ENCODE results near the gene APOBEC4.
"Not testable (repeated sequence)": the region's sequence is repeated elsewhere in the genome, so short reads cannot be mapped to it uniquely, and the experiment has no call there.

Gene APOBEC4

DNA sequence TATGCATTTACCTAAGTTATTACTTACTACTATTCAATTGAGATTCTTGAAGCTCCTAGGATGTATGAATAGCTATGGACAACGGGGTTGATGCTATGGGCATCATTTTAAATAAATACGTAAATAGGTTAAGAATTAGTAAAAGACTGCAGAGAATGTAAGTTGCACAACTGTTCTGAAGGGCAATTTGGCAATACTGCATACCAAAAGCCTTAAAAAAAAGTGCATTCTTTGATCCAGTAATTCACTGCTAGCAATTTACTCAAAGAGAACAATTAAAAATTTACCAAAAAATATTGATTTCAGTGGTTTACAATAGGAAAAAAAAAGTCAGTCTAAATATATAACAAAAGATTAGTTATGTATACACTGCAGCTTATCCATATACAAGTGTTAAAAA lies 21.0 kb downstream of the APOBEC4 start:
- Histone ChIP-seq H3K4me1 (ENCODE audit: control insufficient read depth, insufficient read depth, low read length) (peaks cover 61% of the 10 kb centered on the region), H3K36me3 (ENCODE audit: control insufficient read depth, insufficient read depth, low read length, severe bottlenecking) (peaks cover 30% of the 10 kb centered on the region), H3K9ac (ENCODE audit: low read length) (peak overlapping the region; percentile 98), H3K4me3 (ENCODE audit: low read length) (peak overlapping the region; percentile 92), H3K27me3 (replicated peaks; ENCODE audit: control insufficient read depth, insufficient read depth, low read length) (no peaks in the 10 kb centered on the region), H3K9me3 (ENCODE audit: control insufficient read depth, low read length) (no peaks in the 10 kb centered on the region)
- DNase-seq (ENCODE audit: low read depth) = peak; percentile 86

DNA sequence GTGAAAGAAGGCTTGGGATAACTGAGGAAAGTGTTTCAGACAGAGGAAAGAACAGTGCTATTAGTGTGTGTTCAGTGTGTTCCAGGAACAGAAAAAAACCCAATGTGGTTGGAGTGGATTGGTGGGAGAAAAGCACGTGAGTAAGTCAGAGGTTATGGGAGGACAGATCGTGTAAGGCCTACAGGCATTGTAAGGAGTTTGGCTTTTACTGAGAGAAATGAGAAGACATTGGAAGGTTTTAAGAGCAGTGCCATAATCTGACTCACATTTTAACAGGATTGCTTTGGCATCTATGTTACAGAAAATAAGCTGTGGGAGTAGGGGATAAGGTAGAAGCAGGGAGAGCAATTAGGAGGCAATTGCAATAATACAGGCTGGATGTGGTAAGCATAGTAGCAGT lies 22.4 kb downstream of the APOBEC4 start:
- peaks cover 67% of the 10 kb centered on the region for H3K4me1 ChIP-seq (ENCODE audit: control insufficient read depth, insufficient read depth, low read length)
- peak; percentile 33 for DNase-seq (ENCODE audit: low read depth)
- peak overlapping the region; percentile 92 for H3K4me3 ChIP-seq (ENCODE audit: low read length)
- H3K36me3 ChIP-seq (ENCODE audit: control insufficient read depth, insufficient read depth, low read length, severe bottlenecking) = peaks cover 35% of the 10 kb centered on the region
- H3K27me3 ChIP-seq (replicated peaks; ENCODE audit: control insufficient read depth, insufficient read depth, low read length) = no peaks in the 10 kb centered on the region
- H3K9me3 ChIP-seq (ENCODE audit: control insufficient read depth, low read length) = no peaks in the 10 kb centered on the region
- peak overlapping the region; percentile 98 for H3K9ac ChIP-seq (ENCODE audit: low read length)

DNA sequence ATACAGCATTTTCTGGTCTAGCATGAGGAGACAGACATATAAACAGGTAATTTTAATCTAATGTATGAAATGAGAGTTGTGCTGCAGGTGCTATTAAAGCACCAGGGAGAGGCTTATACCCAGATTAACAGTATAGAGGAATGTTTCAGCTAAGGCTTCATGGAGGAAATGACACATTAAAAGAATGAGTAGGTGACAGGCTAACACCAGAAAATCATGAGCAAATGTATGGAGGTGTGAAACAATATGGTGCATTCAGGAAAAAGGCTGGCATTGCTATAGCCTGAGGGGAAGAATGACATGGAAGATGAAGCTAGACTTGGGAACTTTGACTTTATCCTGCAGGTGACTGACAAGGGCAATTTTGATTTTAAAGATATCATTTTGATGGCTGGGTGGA lies 24.6 kb downstream of the APOBEC4 start:
- H3K4me1 ChIP-seq (ENCODE audit: control insufficient read depth, insufficient read depth, low read length) = peaks cover 69% of the 10 kb centered on the region
- no peaks in the 10 kb centered on the region for H3K27me3 ChIP-seq (replicated peaks; ENCODE audit: control insufficient read depth, insufficient read depth, low read length)
- no peak for DNase-seq (ENCODE audit: low read depth)
- H3K36me3 ChIP-seq (ENCODE audit: control insufficient read depth, insufficient read depth, low read length, severe bottlenecking) = peaks cover 48% of the 10 kb centered on the region
- H3K4me3 ChIP-seq (ENCODE audit: low read length) = no peak overlapping the region
- no peaks in the 10 kb centered on the region for H3K9me3 ChIP-seq (ENCODE audit: control insufficient read depth, low read length)
- H3K9ac ChIP-seq (ENCODE audit: low read length) = no peak overlapping the region

DNA sequence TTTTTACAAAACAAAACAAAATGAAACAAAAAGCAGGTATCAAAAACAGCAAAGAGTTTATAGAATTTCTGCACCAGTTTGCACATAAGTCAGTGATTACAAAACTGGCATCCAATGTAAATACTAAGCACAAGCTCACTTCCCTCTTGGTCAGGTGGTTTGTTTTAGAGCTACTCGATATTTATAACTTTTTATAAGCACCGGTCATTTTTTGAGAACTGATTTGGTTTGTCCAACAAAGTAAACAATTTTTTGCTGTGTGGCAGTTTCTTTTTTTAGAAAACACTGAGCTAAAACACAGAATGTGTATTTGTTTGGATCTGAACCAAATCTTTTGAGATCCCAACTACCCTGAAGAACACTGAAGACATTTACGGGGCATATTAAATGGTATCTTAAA lies 26.9 kb downstream of the APOBEC4 start:
- H3K27me3 ChIP-seq (replicated peaks; ENCODE audit: control insufficient read depth, insufficient read depth, low read length); DNase-seq (ENCODE audit: low read depth); H3K9me3 ChIP-seq (ENCODE audit: control insufficient read depth, low read length): not testable (repeated sequence)
- Histone ChIP-seq H3K4me1 (ENCODE audit: control insufficient read depth, insufficient read depth, low read length) (peaks cover 63% of the 10 kb centered on the region), H3K4me3 (ENCODE audit: low read length) (peak overlapping the region; percentile 7), H3K9ac (ENCODE audit: low read length) (peak overlapping the region; percentile 28), H3K36me3 (ENCODE audit: control insufficient read depth, insufficient read depth, low read length, severe bottlenecking) (peaks cover 51% of the 10 kb centered on the region)

DNA sequence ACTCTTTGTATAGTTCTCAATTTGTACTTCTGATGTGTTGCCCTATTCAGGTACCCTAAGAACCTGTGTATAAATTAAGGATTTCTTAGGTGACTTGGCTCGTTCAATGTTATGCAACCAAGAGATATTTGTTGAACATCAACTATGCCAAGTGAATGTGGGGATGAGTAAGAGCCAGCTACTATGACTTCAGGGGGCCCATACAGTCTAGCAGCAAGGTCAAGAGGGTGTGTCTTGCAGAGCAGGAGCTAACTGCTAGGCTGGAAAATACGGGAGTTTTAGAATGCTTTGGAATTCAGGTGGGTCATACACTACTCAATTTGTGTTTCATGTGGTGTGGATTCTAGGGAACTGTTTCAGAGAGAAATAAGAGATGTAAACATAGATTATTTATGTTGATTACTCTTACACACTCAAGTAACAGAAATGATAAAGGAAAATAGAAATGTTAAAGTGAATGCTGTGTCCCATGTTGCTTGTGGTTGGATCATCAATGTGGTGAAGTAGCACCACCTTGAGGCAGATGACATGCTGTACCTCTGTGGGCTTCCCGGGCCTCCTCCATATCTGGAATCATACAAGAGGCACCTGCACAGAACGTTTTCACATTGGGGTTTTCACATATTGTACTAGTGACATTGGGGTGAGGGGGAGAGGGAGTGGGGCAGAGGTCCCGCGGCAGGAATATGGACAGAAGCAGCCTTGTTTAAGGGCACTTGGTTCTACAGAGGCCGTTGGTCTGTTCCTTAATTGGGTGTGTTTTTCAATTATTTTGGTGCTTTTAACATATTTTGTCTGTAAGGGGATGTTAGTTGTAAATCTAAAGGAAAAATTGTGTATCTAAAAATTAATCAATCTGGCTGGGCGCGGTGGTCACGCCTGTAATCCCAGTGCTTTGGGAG lies 30.0 kb downstream of the APOBEC4 start:
- peaks cover 27% of the 10 kb centered on the region for H3K36me3 ChIP-seq (ENCODE audit: control insufficient read depth, insufficient read depth, low read length, severe bottlenecking)
- no peak overlapping the region for H3K4me3 ChIP-seq (ENCODE audit: low read length)

DNA sequence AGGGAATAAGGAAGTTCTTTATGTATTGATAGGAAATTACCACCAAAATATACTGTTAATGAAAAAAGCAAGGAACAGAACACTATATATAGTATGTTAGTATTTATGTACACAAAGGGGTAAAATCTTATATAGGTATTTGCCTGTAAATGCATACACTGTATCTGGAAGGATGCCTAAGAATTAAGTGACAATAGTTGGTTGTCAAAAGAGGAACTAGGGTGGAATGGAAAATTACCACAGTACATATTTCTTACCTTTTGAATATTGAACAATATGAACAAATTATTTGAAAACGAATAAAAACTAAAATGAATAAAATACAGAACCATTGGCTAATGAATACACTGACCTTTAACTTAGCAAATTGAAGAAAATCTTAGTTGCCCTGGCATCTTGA lies 31.1 kb downstream of the APOBEC4 start:
- no peak for DNase-seq (ENCODE audit: low read depth)
- Histone ChIP-seq H3K4me1 (ENCODE audit: control insufficient read depth, insufficient read depth, low read length) (peaks cover 29% of the 10 kb centered on the region), H3K27me3 (replicated peaks; ENCODE audit: control insufficient read depth, insufficient read depth, low read length) (no peaks in the 10 kb centered on the region), H3K9me3 (ENCODE audit: control insufficient read depth, low read length) (no peaks in the 10 kb centered on the region), H3K9ac (ENCODE audit: low read length) (no peak overlapping the region), H3K36me3 (ENCODE audit: control insufficient read depth, insufficient read depth, low read length, severe bottlenecking) (peaks cover 20% of the 10 kb centered on the region), H3K4me3 (ENCODE audit: low read length) (no peak overlapping the region)

More for the DNA sequence above, 30.0 kb downstream of the APOBEC4 start:
- H3K9ac ChIP-seq (ENCODE audit: low read length) = no peak overlapping the region
- H3K9me3 ChIP-seq (ENCODE audit: control insufficient read depth, low read length) = no peaks in the 10 kb centered on the region
- peak; percentile 65 for DNase-seq (ENCODE audit: low read depth)
- peaks cover 35% of the 10 kb centered on the region for H3K4me1 ChIP-seq (ENCODE audit: control insufficient read depth, insufficient read depth, low read length)
- no peaks in the 10 kb centered on the region for H3K27me3 ChIP-seq (replicated peaks; ENCODE audit: control insufficient read depth, insufficient read depth, low read length)

- H3K4me3 ChIP-seq (ENCODE audit: low read length) = no peak overlapping the region
- H3K9me3 ChIP-seq (ENCODE audit: control insufficient read depth, low read length) = no peaks in the 10 kb centered on the region
- H3K36me3 ChIP-seq (ENCODE audit: control insufficient read depth, insufficient read depth, low read length, severe bottlenecking) = peaks cover 12% of the 10 kb centered on the region
- DNase-seq (ENCODE audit: low read depth) = no peak
- H3K9ac ChIP-seq (ENCODE audit: low read length) = no peak overlapping the region
- no peaks in the 10 kb centered on the region for H3K27me3 ChIP-seq (replicated peaks; ENCODE audit: control insufficient read depth, insufficient read depth, low read length)
- H3K4me1 ChIP-seq (ENCODE audit: control insufficient read depth, insufficient read depth, low read length) = peaks cover 15% of the 10 kb centered on the region
Measured at GRCh38 chr1:183620311-183620710, 32.8 kb downstream of the APOBEC4 start.

DNA sequence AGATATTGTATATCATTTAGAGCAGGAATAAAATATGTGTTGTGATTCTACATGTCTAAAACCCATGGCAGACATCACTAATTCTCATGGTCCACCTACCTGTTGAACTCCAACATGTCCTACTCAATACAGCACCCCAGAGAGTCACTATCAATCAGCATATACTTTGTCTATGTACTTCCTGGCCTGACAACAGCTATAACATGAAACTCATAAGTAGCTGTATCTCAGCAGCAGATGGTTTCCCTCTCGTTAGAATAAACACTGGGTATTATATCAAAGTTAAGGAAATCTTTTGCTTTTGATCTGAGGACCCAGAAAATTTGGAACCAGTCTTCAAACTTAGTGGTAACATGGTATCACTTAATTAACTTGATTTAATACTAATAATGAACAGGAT lies 33.3 kb downstream of the APOBEC4 start:
- no peak for DNase-seq (ENCODE audit: low read depth)
- Histone ChIP-seq H3K9ac (ENCODE audit: low read length) (no peak overlapping the region), H3K27me3 (replicated peaks; ENCODE audit: control insufficient read depth, insufficient read depth, low read length) (no peaks in the 10 kb centered on the region), H3K9me3 (ENCODE audit: control insufficient read depth, low read length) (no peaks in the 10 kb centered on the region), H3K4me3 (ENCODE audit: low read length) (no peak overlapping the region), H3K36me3 (ENCODE audit: control insufficient read depth, insufficient read depth, low read length, severe bottlenecking) (peaks cover 8% of the 10 kb centered on the region), H3K4me1 (ENCODE audit: control insufficient read depth, insufficient read depth, low read length) (peaks cover 15% of the 10 kb centered on the region)

- H3K4me1 ChIP-seq (ENCODE audit: control insufficient read depth, insufficient read depth, low read length) = peaks cover 11% of the 10 kb centered on the region
- not testable (repeated sequence) for H3K9me3 ChIP-seq (ENCODE audit: control insufficient read depth, low read length); H3K4me3 ChIP-seq (ENCODE audit: low read length); H3K9ac ChIP-seq (ENCODE audit: low read length); H3K27me3 ChIP-seq (replicated peaks; ENCODE audit: control insufficient read depth, insufficient read depth, low read length); H3K36me3 ChIP-seq (ENCODE audit: control insufficient read depth, insufficient read depth, low read length, severe bottlenecking); DNase-seq (ENCODE audit: low read depth)
Measured at GRCh38 chr1:183618202-183618601, 34.9 kb downstream of the APOBEC4 start.

DNA sequence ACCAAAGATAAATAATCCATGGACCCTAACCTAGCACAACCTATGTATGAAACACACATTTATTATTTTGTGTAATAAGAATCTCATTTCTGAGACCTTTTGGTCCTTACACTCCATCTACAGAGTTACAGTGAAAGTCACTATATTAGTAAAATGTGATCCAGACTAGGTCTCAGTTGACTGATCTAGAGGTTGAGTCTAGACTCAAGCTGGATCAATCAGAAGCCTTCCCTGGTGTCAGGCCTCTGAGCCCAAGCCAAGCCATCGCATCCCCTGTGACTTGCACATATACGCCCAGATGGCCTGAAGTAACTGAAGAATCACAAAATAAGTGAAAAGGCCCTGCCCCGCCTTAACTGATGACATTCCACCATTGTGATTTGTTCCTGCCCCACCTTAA lies 40.1 kb downstream of the APOBEC4 start:
- H3K4me1 ChIP-seq (ENCODE audit: control insufficient read depth, insufficient read depth, low read length) = peaks cover 21% of the 10 kb centered on the region
- not testable (repeated sequence) for H3K4me3 ChIP-seq (ENCODE audit: low read length); H3K9ac ChIP-seq (ENCODE audit: low read length); DNase-seq (ENCODE audit: low read depth); H3K27me3 ChIP-seq (replicated peaks; ENCODE audit: control insufficient read depth, insufficient read depth, low read length); H3K36me3 ChIP-seq (ENCODE audit: control insufficient read depth, insufficient read depth, low read length, severe bottlenecking); H3K9me3 ChIP-seq (ENCODE audit: control insufficient read depth, low read length)

GRCh38 chr1:183612407-183612806 lies 40.7 kb downstream of the APOBEC4 start:
- Histone ChIP-seq H3K36me3 (ENCODE audit: control insufficient read depth, insufficient read depth, low read length, severe bottlenecking) (no peaks in the 10 kb centered on the region), H3K4me1 (ENCODE audit: control insufficient read depth, insufficient read depth, low read length) (peaks cover 24% of the 10 kb centered on the region), H3K9ac (ENCODE audit: low read length) (no peak overlapping the region), H3K27me3 (replicated peaks; ENCODE audit: control insufficient read depth, insufficient read depth, low read length) (no peaks in the 10 kb centered on the region), H3K9me3 (ENCODE audit: control insufficient read depth, low read length) (no peaks in the 10 kb centered on the region), H3K4me3 (ENCODE audit: low read length) (no peak overlapping the region)
- DNase-seq (ENCODE audit: low read depth) = no peak

All from adipocyte (in vitro differentiated cells).